CD4-positive, alpha-beta T cell treated with Interleukin-4 for 4 hours (primary cell): ENCODE results near the gene TOR1A.
"Not testable (repeated sequence)": the region's sequence is repeated elsewhere in the genome, so short reads cannot be mapped to it uniquely, and the experiment has no call there.

Experiments used
- DNase-seq: peaks from one replicate; pipeline ENCODE4 v3.0.0-alpha.2; 2020

Gene TOR1A

GRCh38 chr9:129816501-129817435 lies 7.2 kb downstream of the TOR1A start:
- DNase-seq, result no peak

- no peak for DNase-seq
Observed at GRCh38 chr9:129815278-129815677, 8.7 kb downstream of the TOR1A start.

- DNase-seq, result no peak
Observed at GRCh38 chr9:129814432-129815223, 9.3 kb downstream of the TOR1A start.

GRCh38 chr9:129813661-129814060 lies 10.3 kb downstream of the TOR1A start:
- no peak for DNase-seq

- DNase-seq, result no peak
Observed at GRCh38 chr9:129812385-129812784, 11.6 kb downstream of the TOR1A start.

- DNase-seq, result no peak
Observed at GRCh38 chr9:129811967-129812363, 12.0 kb downstream of the TOR1A start.

- DNase-seq, result no peak
Observed at GRCh38 chr9:129810788-129811187, 13.1 kb downstream of the TOR1A start.

GRCh38 chr9:129810116-129810515 lies 13.8 kb downstream of the TOR1A start:
- no peak for DNase-seq

- DNase-seq, result no peak
Observed at GRCh38 chr9:129809346-129809745, 14.6 kb downstream of the TOR1A start.

- DNase-seq, result no peak
Observed at GRCh38 chr9:129806061-129806460, 17.9 kb downstream of the TOR1A start.

- no peak for DNase-seq
Observed at GRCh38 chr9:129803676-129804060, 20.3 kb downstream of the TOR1A start.

- peak; percentile 93 for DNase-seq
Observed at GRCh38 chr9:129802833-129803675, 20.9 kb downstream of the TOR1A start, which contains the start of gene TOR1B. Gene TOR1B, plus strand, starts transcription at chr9:129803184. Its CDS starts 29 bp downstream, at chr9:129803213.

- DNase-seq, result no peak
Observed at GRCh38 chr9:129801504-129801903, 22.4 kb downstream of the TOR1A start.

- DNase-seq, result no peak
Observed at GRCh38 chr9:129798973-129799372, 25.0 kb downstream of the TOR1A start.

- not testable (repeated sequence) for DNase-seq
Observed at GRCh38 chr9:129796029-129796428, 27.9 kb downstream of the TOR1A start.

GRCh38 chr9:129794549-129794948 lies 29.4 kb downstream of the TOR1A start:
- no peak for DNase-seq

- no peak for DNase-seq
Observed at GRCh38 chr9:129786481-129786880, 37.5 kb downstream of the TOR1A start.

- DNase-seq, result no peak
Observed at GRCh38 chr9:129785866-129786265, 38.1 kb downstream of the TOR1A start.

- DNase-seq, result not testable (repeated sequence)
Observed at GRCh38 chr9:129784970-129785369, 39.0 kb downstream of the TOR1A start.

GRCh38 chr9:129783516-129784361 lies 40.2 kb downstream of the TOR1A start:
- DNase-seq, result peak; percentile 79

GRCh38 chr9:129781981-129782380 lies 42.0 kb downstream of the TOR1A start:
- DNase-seq, result no peak

- no peak for DNase-seq
Observed at GRCh38 chr9:129781131-129781530, 42.8 kb downstream of the TOR1A start.
